ENCODE results near the gene FBLN1. TPM values are rescaled to one million over a fixed set of nuclear protein-coding genes. Genes with fewer than 3 reads are reported as not detected.

Gene FBLN1
- total and polyA plus RNA-seq, 2 experiments from 2014 or later, result 137 to 304 TPM

GRCh38 chr22:45504373-45505341, 2.0 kb downstream of the FBLN1 start:
- DNase-seq, result peak; percentile 83
- H3K4me2 ChIP-seq (ENCODE audit: unreplicated experiment), result peak overlapping the region; percentile 95
- no peaks in the 10 kb centered on the region for H3K36me3 ChIP-seq (ENCODE audit: low read depth)
- peaks cover 24% of the 10 kb centered on the region for H3K4me1 ChIP-seq (ENCODE audit: insufficient read depth)
- WGBS, 2 experiments (ENCODE audit: low coverage in 1 of 2, low lambda C conversion rate in 2 of 2, missing lambda C conversion rate in 2 of 2), result 2 to 3% methylated on average over 29 to 31 of the region's 31 CpGs
- H3K27me3 ChIP-seq (replicated peaks; ENCODE audit: insufficient read depth), result no peaks in the 10 kb centered on the region
- peak overlapping the region; percentile 76 for H2AFZ ChIP-seq
- H3K4me3 ChIP-seq, result peak overlapping the region; percentile 77
- peak overlapping the region; percentile 72 for H3K27ac ChIP-seq
- H3K9me2 ChIP-seq (ENCODE audit: insufficient read depth), result no peaks in the 10 kb centered on the region
- no peaks in the 10 kb centered on the region for H3K9me3 ChIP-seq (ENCODE audit: low read depth)
- peaks cover 65% of the 10 kb centered on the region for H3K79me2 ChIP-seq (ENCODE audit: insufficient read depth)
- H3K9ac ChIP-seq, result peak overlapping the region; percentile 76
- no peak for TF ChIP-seq EZH2phosphoT487 (IDR thresholded peaks at IDR 0.05; ENCODE audit: insufficient read depth, low read depth)
- no peak for TF ChIP-seq EZH2 (IDR thresholded peaks at IDR 0.05; ENCODE audit: insufficient read depth, poor library complexity, severe bottlenecking)
- no peaks in the 10 kb centered on the region for H4K20me1 ChIP-seq (ENCODE audit: insufficient read depth)
- peaks cover 12% of the 10 kb centered on the region; the same call in 1 of the 2 replicates for H3F3A ChIP-seq (ENCODE audit: insufficient read depth)
- in situ Hi-C loops (cut with MboI), result no loop called here

- Histone ChIP-seq H3K36me3 (ENCODE audit: low read depth) (no peaks in the 10 kb centered on the region), H3F3A (ENCODE audit: insufficient read depth) (peaks cover 28% of the 10 kb centered on the region), H3K4me3 (peak overlapping the region; percentile 77), H3K4me2 (ENCODE audit: unreplicated experiment) (peak overlapping the region; percentile 95), H3K9me2 (ENCODE audit: insufficient read depth) (no peaks in the 10 kb centered on the region), H3K79me2 (ENCODE audit: insufficient read depth) (peaks cover 78% of the 10 kb centered on the region), H2AFZ (no peak overlapping the region), H3K9me3 (ENCODE audit: low read depth) (no peaks in the 10 kb centered on the region), H3K9ac (no peak overlapping the region; the same call in 1 of the 2 replicates), H3K27ac (no peak overlapping the region), H3K4me1 (ENCODE audit: insufficient read depth) (peaks cover 38% of the 10 kb centered on the region), H4K20me1 (ENCODE audit: insufficient read depth) (no peaks in the 10 kb centered on the region), H3K27me3 (replicated peaks; ENCODE audit: insufficient read depth) (no peaks in the 10 kb centered on the region)
- in situ Hi-C loops (cut with MboI), result no loop called here
- 49 to 56% methylated on average over 14 of the region's 14 CpGs for WGBS, 2 experiments (ENCODE audit: low coverage in 1 of 2, low lambda C conversion rate in 2 of 2, missing lambda C conversion rate in 2 of 2)
- DNase-seq, result no peak
- TF ChIP-seq EZH2 (IDR thresholded peaks at IDR 0.05; ENCODE audit: insufficient read depth, poor library complexity, severe bottlenecking), result no peak
- TF ChIP-seq EZH2phosphoT487 (IDR thresholded peaks at IDR 0.05; ENCODE audit: insufficient read depth, low read depth), result no peak
These were observed 3.5 kb downstream of the FBLN1 start for GRCh38 chr22:45505991-45506747.

- H3K36me3 ChIP-seq (ENCODE audit: low read depth), result no peaks in the 10 kb centered on the region
- peaks cover 45% of the 10 kb centered on the region for H3K4me1 ChIP-seq (ENCODE audit: insufficient read depth)
- H3K9me2 ChIP-seq (ENCODE audit: insufficient read depth), result no peaks in the 10 kb centered on the region
- in situ Hi-C loops (cut with MboI), result no loop called here
- TF ChIP-seq EZH2 (IDR thresholded peaks at IDR 0.05; ENCODE audit: insufficient read depth, poor library complexity, severe bottlenecking) (no peak), EZH2phosphoT487 (IDR thresholded peaks at IDR 0.05; ENCODE audit: insufficient read depth, low read depth) (no peak)
- H3K9ac ChIP-seq, result no peak overlapping the region; the same call in 1 of the 2 replicates
- H3F3A ChIP-seq (ENCODE audit: insufficient read depth), result peaks cover 35% of the 10 kb centered on the region
- H4K20me1 ChIP-seq (ENCODE audit: insufficient read depth), result no peaks in the 10 kb centered on the region
- WGBS, 2 experiments (ENCODE audit: low coverage in 1 of 2, low lambda C conversion rate in 2 of 2, missing lambda C conversion rate in 2 of 2), result 48 to 57% methylated on average over 8 of the region's 8 CpGs
- H3K4me2 ChIP-seq (ENCODE audit: unreplicated experiment), result peak overlapping the region; percentile 12
- no peak overlapping the region for H2AFZ ChIP-seq
- H3K27me3 ChIP-seq (replicated peaks; ENCODE audit: insufficient read depth), result no peaks in the 10 kb centered on the region
- H3K27ac ChIP-seq, result no peak overlapping the region
- peak; percentile 39 for DNase-seq
- H3K4me3 ChIP-seq, result no peak overlapping the region
- H3K79me2 ChIP-seq (ENCODE audit: insufficient read depth), result peaks cover 82% of the 10 kb centered on the region
- H3K9me3 ChIP-seq (ENCODE audit: low read depth), result no peaks in the 10 kb centered on the region
These were observed 4.2 kb downstream of the FBLN1 start for GRCh38 chr22:45506816-45507360.

GRCh38 chr22:45507798-45508197, 5.1 kb downstream of the FBLN1 start:
- no peaks in the 10 kb centered on the region for H3K9me2 ChIP-seq (ENCODE audit: insufficient read depth)
- H4K20me1 ChIP-seq (ENCODE audit: insufficient read depth), result no peaks in the 10 kb centered on the region
- TF ChIP-seq EZH2 (IDR thresholded peaks at IDR 0.05; ENCODE audit: insufficient read depth, poor library complexity, severe bottlenecking) (no peak), EZH2phosphoT487 (IDR thresholded peaks at IDR 0.05; ENCODE audit: insufficient read depth, low read depth) (no peak)
- no peaks in the 10 kb centered on the region for H3K27me3 ChIP-seq (replicated peaks; ENCODE audit: insufficient read depth)
- H3F3A ChIP-seq (ENCODE audit: insufficient read depth), result peaks cover 42% of the 10 kb centered on the region
- 89 to 93% methylated on average over 6 of the region's 6 CpGs for WGBS, 2 experiments (ENCODE audit: low coverage in 1 of 2, low lambda C conversion rate in 2 of 2, missing lambda C conversion rate in 2 of 2)
- H3K27ac ChIP-seq, result no peak overlapping the region
- no peak overlapping the region for H3K4me2 ChIP-seq (ENCODE audit: unreplicated experiment)
- H3K4me1 ChIP-seq (ENCODE audit: insufficient read depth), result peaks cover 52% of the 10 kb centered on the region
- no peak for DNase-seq
- H3K36me3 ChIP-seq (ENCODE audit: low read depth), result no peaks in the 10 kb centered on the region
- peaks cover 82% of the 10 kb centered on the region for H3K79me2 ChIP-seq (ENCODE audit: insufficient read depth)
- no peaks in the 10 kb centered on the region for H3K9me3 ChIP-seq (ENCODE audit: low read depth)
- H2AFZ ChIP-seq, result no peak overlapping the region
- in situ Hi-C loops (cut with MboI), result no loop called here
- H3K4me3 ChIP-seq, result no peak overlapping the region
- H3K9ac ChIP-seq, result no peak overlapping the region

All from GM23248 (cell line).